Measurements from ENCODE around the gene LZTFL1. TPM values are rescaled to one million over a fixed set of nuclear protein-coding genes. Genes with fewer than 3 reads are reported as not detected.

Gene LZTFL1
- total RNA-seq, 1 experiment from 2014 or later: 9.1 TPM

GRCh38 chr3:45817831-45818522 is 23.9 kb downstream of the LZTFL1 start:
- no peak for TF ChIP-seq CREB1 (CRISPR knock-in tag; IDR thresholded peaks at IDR 0.05)
- no peak for TF ChIP-seq ZNF396 (CRISPR knock-in tag; IDR thresholded peaks at IDR 0.05; ENCODE audit: borderline replicate concordance)
- no peak for TF ChIP-seq FOXK1 (CRISPR knock-in tag; IDR thresholded peaks at IDR 0.05)
- TF ChIP-seq, protein P1, sequence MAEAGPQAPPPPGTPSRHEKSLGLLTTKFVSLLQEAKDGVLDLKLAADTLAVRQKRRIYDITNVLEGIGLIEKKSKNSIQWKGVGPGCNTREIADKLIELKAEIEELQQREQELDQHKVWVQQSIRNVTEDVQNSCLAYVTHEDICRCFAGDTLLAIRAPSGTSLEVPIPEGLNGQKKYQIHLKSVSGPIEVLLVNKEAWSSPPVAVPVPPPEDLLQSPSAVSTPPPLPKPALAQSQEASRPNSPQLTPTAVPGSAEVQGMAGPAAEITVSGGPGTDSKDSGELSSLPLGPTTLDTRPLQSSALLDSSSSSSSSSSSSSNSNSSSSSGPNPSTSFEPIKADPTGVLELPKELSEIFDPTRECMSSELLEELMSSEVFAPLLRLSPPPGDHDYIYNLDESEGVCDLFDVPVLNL (CRISPR knock-in tag; IDR thresholded peaks at IDR 0.05; ENCODE audit: borderline replicate concordance, low read depth): no peak
- no peak for TF ChIP-seq RORB (CRISPR knock-in tag; IDR thresholded peaks at IDR 0.05)
- no peak for TF ChIP-seq ZNF416 (CRISPR knock-in tag; IDR thresholded peaks at IDR 0.05)
- TF ChIP-seq ZNF281 (CRISPR knock-in tag; IDR thresholded peaks at IDR 0.05): no peak
- TF ChIP-seq ZNF532 (CRISPR knock-in tag; IDR thresholded peaks at IDR 0.05; ENCODE audit: borderline replicate concordance): no peak
- no peak for TF ChIP-seq ESRRA (CRISPR knock-in tag; IDR thresholded peaks at IDR 0.05; ENCODE audit: borderline replicate concordance)
- TF ChIP-seq, protein P2, sequence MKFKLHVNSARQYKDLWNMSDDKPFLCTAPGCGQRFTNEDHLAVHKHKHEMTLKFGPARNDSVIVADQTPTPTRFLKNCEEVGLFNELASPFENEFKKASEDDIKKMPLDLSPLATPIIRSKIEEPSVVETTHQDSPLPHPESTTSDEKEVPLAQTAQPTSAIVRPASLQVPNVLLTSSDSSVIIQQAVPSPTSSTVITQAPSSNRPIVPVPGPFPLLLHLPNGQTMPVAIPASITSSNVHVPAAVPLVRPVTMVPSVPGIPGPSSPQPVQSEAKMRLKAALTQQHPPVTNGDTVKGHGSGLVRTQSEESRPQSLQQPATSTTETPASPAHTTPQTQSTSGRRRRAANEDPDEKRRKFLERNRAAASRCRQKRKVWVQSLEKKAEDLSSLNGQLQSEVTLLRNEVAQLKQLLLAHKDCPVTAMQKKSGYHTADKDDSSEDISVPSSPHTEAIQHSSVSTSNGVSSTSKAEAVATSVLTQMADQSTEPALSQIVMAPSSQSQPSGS (CRISPR knock-in tag; IDR thresholded peaks at IDR 0.05; ENCODE audit: borderline replicate concordance, low read depth): no peak
- no peak for TF ChIP-seq ARID4B (CRISPR knock-in tag; IDR thresholded peaks at IDR 0.05; ENCODE audit: borderline replicate concordance)
- no peak for TF ChIP-seq PRDM15 (CRISPR knock-in tag; IDR thresholded peaks at IDR 0.05)
- no peak for TF ChIP-seq ZNF317 (CRISPR knock-in tag; IDR thresholded peaks at IDR 0.05; ENCODE audit: borderline replicate concordance, low read depth)
- TF ChIP-seq, protein P3, sequence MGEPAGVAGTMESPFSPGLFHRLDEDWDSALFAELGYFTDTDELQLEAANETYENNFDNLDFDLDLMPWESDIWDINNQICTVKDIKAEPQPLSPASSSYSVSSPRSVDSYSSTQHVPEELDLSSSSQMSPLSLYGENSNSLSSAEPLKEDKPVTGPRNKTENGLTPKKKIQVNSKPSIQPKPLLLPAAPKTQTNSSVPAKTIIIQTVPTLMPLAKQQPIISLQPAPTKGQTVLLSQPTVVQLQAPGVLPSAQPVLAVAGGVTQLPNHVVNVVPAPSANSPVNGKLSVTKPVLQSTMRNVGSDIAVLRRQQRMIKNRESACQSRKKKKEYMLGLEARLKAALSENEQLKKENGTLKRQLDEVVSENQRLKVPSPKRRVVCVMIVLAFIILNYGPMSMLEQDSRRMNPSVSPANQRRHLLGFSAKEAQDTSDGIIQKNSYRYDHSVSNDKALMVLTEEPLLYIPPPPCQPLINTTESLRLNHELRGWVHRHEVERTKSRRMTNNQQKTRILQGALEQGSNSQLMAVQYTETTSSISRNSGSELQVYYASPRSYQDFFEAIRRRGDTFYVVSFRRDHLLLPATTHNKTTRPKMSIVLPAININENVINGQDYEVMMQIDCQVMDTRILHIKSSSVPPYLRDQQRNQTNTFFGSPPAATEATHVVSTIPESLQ (CRISPR knock-in tag; IDR thresholded peaks at IDR 0.05): no peak
- TF ChIP-seq GRHL2 (CRISPR knock-in tag; IDR thresholded peaks at IDR 0.05; ENCODE audit: insufficient replicate concordance, severe bottlenecking): no peak
- peaks cover 14% of the 10 kb centered on the region for H3K9me3 Mint-ChIP-seq
- CTCF ChIA-PET: interaction anchor here (1.4 kb wide), 1 partner anchor 14 kb away, joined by 6 read pairs; no protein-coding TSS in a partner anchor
- H3K4me1 Mint-ChIP-seq: no peaks in the 10 kb centered on the region
- H3K27ac Mint-ChIP-seq: no peak overlapping the region
- DNase-seq (ENCODE audit: low spot score) (no peak), ATAC-seq (no peak)
- POLR2A ChIA-PET: no interaction called here
- H3K27me3 Mint-ChIP-seq (ENCODE audit: low read depth): no peaks in the 10 kb centered on the region
- H3K4me3 Mint-ChIP-seq: no peak overlapping the region
- peaks cover 9% of the 10 kb centered on the region; the same call in 1 of the 2 replicates for H3K36me3 Mint-ChIP-seq

Data from WTC11 (cell line).